ENCODE data around the gene IRF2BPL. TPM values are rescaled to one million over a fixed set of nuclear protein-coding genes. Genes with fewer than 3 reads are reported as not detected.

IRF2BPL gene
- total and polyA plus RNA-seq, 2 of the 8 experiments (the other 6 are each of a cell fraction or from before 2014, with no cell fraction given): 18.8 to 57.0 TPM

DNA sequence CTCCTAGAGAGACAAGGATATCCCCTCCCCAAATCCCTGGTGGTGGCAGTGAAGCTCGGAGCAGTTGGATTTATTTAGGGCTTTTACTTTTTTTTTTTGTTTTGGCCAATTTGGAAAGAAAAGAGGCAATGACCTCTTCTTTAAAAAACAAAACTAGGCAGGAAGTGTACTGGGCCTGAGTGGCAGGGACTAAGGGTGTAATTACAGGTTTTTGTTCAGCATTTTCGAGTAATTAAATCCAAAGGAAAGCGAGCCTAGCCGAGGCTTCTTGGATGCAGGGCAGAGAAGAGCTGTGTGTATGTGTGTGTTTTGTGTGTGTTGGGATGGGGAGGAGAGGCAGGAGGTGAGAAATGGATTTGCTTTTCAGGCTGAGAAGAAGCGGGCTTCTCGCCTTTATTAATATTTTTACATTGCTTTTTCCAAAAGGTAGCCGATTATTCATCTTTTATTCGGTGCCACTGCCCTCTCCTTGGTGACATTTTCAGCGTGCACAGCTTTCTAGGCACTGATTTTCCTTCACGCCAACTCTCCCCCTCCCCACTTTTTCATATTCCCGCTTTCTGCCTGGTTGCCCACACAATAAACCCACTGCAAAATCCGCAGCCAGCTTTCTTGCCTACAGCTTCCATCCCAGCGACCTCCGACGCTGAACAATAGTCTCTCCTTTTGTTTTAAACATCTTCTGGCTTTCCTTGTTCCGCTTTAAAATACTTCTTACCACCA lies 8.9 kb upstream of the IRF2BPL start:
- Histone ChIP-seq H3K79me1 (ENCODE audit: low read depth, low read length) (0 out of 2 replicates have a peak, but pooled peaks cover 2% of the 10 kb centered on the region), H3K23ac (ENCODE audit: insufficient read length) (no peak overlapping the region), H3K4me1 (replicated peaks in 1 of 4; ENCODE audit: control insufficient read depth in 3 of 4, insufficient read depth in 4 of 4, low read length in 3 of 4) (peaks cover 29 to 59% (median 38%) of the 10 kb centered on the region in 4 experiments), H2BK12ac (ENCODE audit: low read depth, low read length) (peak overlapping the region; percentile 98), H2AFZ (ENCODE audit: low read length) (peak overlapping the region; percentile 47; the same call in 1 of the 2 replicates), H2BK15ac (ENCODE audit: low read length) (peak overlapping the region; percentile 31; the same call in 1 of the 2 replicates), H3K27ac (ENCODE audit: low read depth, low read length) (no peak overlapping the region), H3K9ac (replicated peaks in 1 of 4; ENCODE audit: extremely low read depth in 1 of 4, low read depth in 3 of 4, low read length in 3 of 4) (no peak overlapping the region), H4K8ac (ENCODE audit: extremely low read depth, insufficient read depth, low read length) (no peak overlapping the region), H4K20me1 (replicated peaks in 1 of 2; ENCODE audit: control insufficient read depth in 1 of 2, insufficient read depth in 2 of 2, low read length in 2 of 2) (no peaks in the 10 kb centered on the region), H3K4me3 (ENCODE audit: extremely low read depth in 1 of 4, insufficient read depth in 2 of 4, low read depth in 3 of 4, low read length in 4 of 4) (peak overlapping the region in 1 of 4 experiments; percentile 23; a peak in 1 of 8 replicates), H3K4ac (replicated peaks; ENCODE audit: insufficient read length, low read depth, low read length) (no peak overlapping the region), H3K79me2 (ENCODE audit: control insufficient read depth in 1 of 2, insufficient read depth in 2 of 2, low read length in 2 of 2) (no peaks in the 10 kb centered on the region), H2BK20ac (ENCODE audit: low read length) (peak overlapping the region; percentile 61; the same call in 1 of the 2 replicates), H2AK5ac (ENCODE audit: low read depth, low read length) (no peak overlapping the region), H3K27me3 (replicated peaks in 1 of 4; ENCODE audit: control insufficient read depth in 3 of 4, extremely low read depth in 1 of 4, insufficient read depth in 3 of 4, low read length in 3 of 4) (peaks cover 0 to 4% (median 2%) of the 10 kb centered on the region in 4 experiments; a peak in 2 of 7 replicates), H4K5ac (ENCODE audit: insufficient read length, low read depth, low read length) (no peak overlapping the region), H3K36me3 (ENCODE audit: control insufficient read depth in 2 of 4, insufficient read depth in 4 of 4, low read length in 3 of 4) (no peaks in the 10 kb centered on the region), H3K4me2 (ENCODE audit: insufficient read depth in 1 of 2, low read depth in 2 of 2, low read length in 2 of 2) (peak overlapping the region; percentile 37 to 76), H3K56ac (replicated peaks; ENCODE audit: insufficient read length, low read depth, low read length) (no peak overlapping the region), H3K9me3 (ENCODE audit: insufficient read depth in 2 of 2, low read depth in 1 of 2, low read length in 1 of 2) (no peaks in the 10 kb centered on the region), H3K18ac (ENCODE audit: extremely low read depth, low read length) (peak overlapping the region; percentile 84), H4K91ac (replicated peaks; ENCODE audit: insufficient read length, low read length) (no peak overlapping the region), H2BK120ac (replicated peaks; ENCODE audit: low read depth, low read length) (no peak overlapping the region), H3K23me2 (ENCODE audit: low read depth, low read length) (peaks cover 6% of the 10 kb centered on the region; the same call in 1 of the 2 replicates), H3K14ac (ENCODE audit: insufficient read length) (no peak overlapping the region), H2BK5ac (ENCODE audit: low read depth, low read length) (peak overlapping the region; percentile 77; the same call in 1 of the 2 replicates)
- TF ChIP-seq JUN (IDR thresholded peaks at IDR 0.05; ENCODE audit: low read depth, low read length) (no peak), NANOG (IDR thresholded peaks at IDR 0.05; ENCODE audit: insufficient read depth, low read depth, low read length, poor library complexity, severe bottlenecking) (no peak), SP1 (IDR thresholded peaks at IDR 0.05; ENCODE audit: low read depth, low read length) (no peak), SP2 (IDR thresholded peaks at IDR 0.05; ENCODE audit: low read length) (no peak), SRF (IDR thresholded peaks at IDR 0.05; ENCODE audit: low read depth, low read length) (no peak), CHD1 (IDR thresholded peaks at IDR 0.05; ENCODE audit: low read depth, low read length) (no peak), CTBP2 (IDR thresholded peaks at IDR 0.05; ENCODE audit: borderline replicate concordance, insufficient read depth, insufficient read length, low read length) (no peak), CBX8 (IDR thresholded peaks at IDR 0.05; ENCODE audit: borderline replicate concordance, low read depth, low read length) (no peak), GABPA (IDR thresholded peaks at IDR 0.05; ENCODE audit: borderline replicate concordance, insufficient read depth, low read length) (no peak), BACH1 (IDR thresholded peaks at IDR 0.05; ENCODE audit: low read length) (no peak), TEAD4 (IDR thresholded peaks at IDR 0.05; ENCODE audit: low read depth, low read length) (no peak), EGR1 (IDR thresholded peaks at IDR 0.05; ENCODE audit: borderline replicate concordance, low read depth, low read length) (no peak)
- DNase-seq (ENCODE audit: low read depth in 1 of 2, low spot score in 2 of 2) (no peak), FAIRE-seq (no peak)
- ChIA-PET CTCF (ENCODE audit: partially characterized antibody) (interaction anchor here (0.8 to 15.7 kb wide), 15 partner anchors 8 to 162 kb away, joined by 3 to 241 read pairs (median 4); partner anchors contain the start of gene IRF2BPL), POLR2A (ENCODE audit: partially characterized antibody) (interaction anchor here (0.5 to 7.7 kb wide), 7 partner anchors 9 to 119 kb away, joined by 3 to 92 read pairs (median 5); partner anchors contain the start of gene IRF2BPL)
- 46% methylated on average over 16 of the region's 16 CpGs; no CpG with 5 or more reads in 1 of the 2 experiments for WGBS, 2 experiments (ENCODE audit: extremely low coverage in 1 of 2, insufficient coverage in 1 of 2, insufficient read length in 1 of 2, insufficient replicate concordance in 2 of 2, low coverage in 1 of 2, low lambda C conversion rate in 2 of 2, missing lambda C conversion rate in 1 of 2)
